ENCODE data around the gene GUCY1B1.

DNA sequence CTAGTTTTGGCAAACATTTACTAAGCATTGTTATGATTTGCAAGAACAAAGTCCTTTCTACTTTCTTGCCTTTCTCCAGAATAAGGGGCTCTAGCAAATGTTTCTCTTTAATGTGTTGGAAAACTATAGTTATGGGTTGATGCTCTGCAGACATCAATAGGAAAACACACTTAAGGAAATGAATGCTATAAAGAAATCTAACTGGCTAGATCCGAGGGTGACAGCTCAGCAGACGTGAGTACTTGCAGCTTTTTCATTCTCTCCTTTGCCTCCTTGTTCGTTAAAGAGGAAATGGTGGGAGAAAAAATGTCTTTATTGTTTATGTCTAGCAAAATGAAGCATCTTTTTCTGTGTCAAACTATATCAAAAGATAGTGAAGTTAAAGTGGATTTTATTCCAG, 6.3 kb downstream of the GUCY1B1 start:
- TF ChIP-seq, protein P1, sequence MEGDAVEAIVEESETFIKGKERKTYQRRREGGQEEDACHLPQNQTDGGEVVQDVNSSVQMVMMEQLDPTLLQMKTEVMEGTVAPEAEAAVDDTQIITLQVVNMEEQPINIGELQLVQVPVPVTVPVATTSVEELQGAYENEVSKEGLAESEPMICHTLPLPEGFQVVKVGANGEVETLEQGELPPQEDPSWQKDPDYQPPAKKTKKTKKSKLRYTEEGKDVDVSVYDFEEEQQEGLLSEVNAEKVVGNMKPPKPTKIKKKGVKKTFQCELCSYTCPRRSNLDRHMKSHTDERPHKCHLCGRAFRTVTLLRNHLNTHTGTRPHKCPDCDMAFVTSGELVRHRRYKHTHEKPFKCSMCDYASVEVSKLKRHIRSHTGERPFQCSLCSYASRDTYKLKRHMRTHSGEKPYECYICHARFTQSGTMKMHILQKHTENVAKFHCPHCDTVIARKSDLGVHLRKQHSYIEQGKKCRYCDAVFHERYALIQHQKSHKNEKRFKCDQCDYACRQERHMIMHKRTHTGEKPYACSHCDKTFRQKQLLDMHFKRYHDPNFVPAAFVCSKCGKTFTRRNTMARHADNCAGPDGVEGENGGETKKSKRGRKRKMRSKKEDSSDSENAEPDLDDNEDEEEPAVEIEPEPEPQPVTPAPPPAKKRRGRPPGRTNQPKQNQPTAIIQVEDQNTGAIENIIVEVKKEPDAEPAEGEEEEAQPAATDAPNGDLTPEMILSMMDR (IDR thresholded peaks at IDR 0.05; ENCODE audit: poor library complexity, severe bottlenecking), result no peak
- TF ChIP-seq, protein P2, sequence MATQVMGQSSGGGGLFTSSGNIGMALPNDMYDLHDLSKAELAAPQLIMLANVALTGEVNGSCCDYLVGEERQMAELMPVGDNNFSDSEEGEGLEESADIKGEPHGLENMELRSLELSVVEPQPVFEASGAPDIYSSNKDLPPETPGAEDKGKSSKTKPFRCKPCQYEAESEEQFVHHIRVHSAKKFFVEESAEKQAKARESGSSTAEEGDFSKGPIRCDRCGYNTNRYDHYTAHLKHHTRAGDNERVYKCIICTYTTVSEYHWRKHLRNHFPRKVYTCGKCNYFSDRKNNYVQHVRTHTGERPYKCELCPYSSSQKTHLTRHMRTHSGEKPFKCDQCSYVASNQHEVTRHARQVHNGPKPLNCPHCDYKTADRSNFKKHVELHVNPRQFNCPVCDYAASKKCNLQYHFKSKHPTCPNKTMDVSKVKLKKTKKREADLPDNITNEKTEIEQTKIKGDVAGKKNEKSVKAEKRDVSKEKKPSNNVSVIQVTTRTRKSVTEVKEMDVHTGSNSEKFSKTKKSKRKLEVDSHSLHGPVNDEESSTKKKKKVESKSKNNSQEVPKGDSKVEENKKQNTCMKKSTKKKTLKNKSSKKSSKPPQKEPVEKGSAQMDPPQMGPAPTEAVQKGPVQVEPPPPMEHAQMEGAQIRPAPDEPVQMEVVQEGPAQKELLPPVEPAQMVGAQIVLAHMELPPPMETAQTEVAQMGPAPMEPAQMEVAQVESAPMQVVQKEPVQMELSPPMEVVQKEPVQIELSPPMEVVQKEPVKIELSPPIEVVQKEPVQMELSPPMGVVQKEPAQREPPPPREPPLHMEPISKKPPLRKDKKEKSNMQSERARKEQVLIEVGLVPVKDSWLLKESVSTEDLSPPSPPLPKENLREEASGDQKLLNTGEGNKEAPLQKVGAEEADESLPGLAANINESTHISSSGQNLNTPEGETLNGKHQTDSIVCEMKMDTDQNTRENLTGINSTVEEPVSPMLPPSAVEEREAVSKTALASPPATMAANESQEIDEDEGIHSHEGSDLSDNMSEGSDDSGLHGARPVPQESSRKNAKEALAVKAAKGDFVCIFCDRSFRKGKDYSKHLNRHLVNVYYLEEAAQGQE (IDR thresholded peaks at IDR 0.05; ENCODE audit: borderline replicate concordance), result no peak
- TF ChIP-seq EP300 (conservative IDR thresholded peaks at IDR 0.05; ENCODE audit: poor library complexity, severe bottlenecking) (no peak), EZH2 (IDR thresholded peaks at IDR 0.05; ENCODE audit: borderline replicate concordance, insufficient read depth, low read length, poor library complexity, severe bottlenecking) (no peak), TAF1 (IDR thresholded peaks at IDR 0.05; ENCODE audit: low read depth) (no peak)
